IMR-90 (cell line): Measurements from ENCODE around the gene C1QTNF5. TPM values are rescaled to one million over a fixed set of nuclear protein-coding genes. Genes with fewer than 3 reads are reported as not detected.

Experiments used
- ATAC-seq: fragments of 200-7000 bp; cut with Tn5 transposase; 2 replicates; pipeline ENCODE4 v1.9.1; 2020; ENCODE audit warnings: low read depth, mild to moderate bottlenecking, moderate library complexity
- Bru-seq: library from RNA; stranded (reverse); fragments of 400-500 nt; gene quantifications from one replicate; lab custom pipeline; 2021; lab: Mats Ljungman, UMichigan
- BruChase-seq, 2 experiments: library from RNA; stranded (reverse); fragments of 400-500 nt; gene quantifications; one replicate each; lab custom pipeline; 2021; lab: Mats Ljungman, UMichigan
- BruUV-seq: library from RNA; stranded (reverse); fragments of 400-500 nt; replicated peaks from 2 replicates; lab custom pipeline; 2021; lab: Mats Ljungman, UMichigan
- CTCF ChIA-PET: fragments of 300-600 bp; formaldehyde crosslinking; extraction: SDS; loops from one replicate; lab custom pipeline; 2021; ENCODE audit warnings: antibody characterized with exemption; lab: Yijun Ruan, JAX
- POLR2A ChIA-PET: fragments of 300-600 bp; sonication (Branson Sonifier 250); formaldehyde crosslinking; loops from one replicate; lab custom pipeline; 2022; ENCODE audit warnings: antibody characterized with exemption; ENCODE audit not compliant: unreplicated experiment; lab: Charles Lee
- DNase-seq: peaks from one replicate; pipeline ENCODE4 v3.0.0; 2013
- H2AFZ ChIP-seq: replicated peaks from 2 replicates; pipeline ENCODE3; 2013; ENCODE audit warnings: low read length, mild to moderate bottlenecking; ENCODE audit not compliant: poor library complexity
- H2AK5ac ChIP-seq: 2 replicates; pipeline ENCODE4 v1.6.1; 2013; ENCODE audit warnings: low read depth, low read length, inconsistent platforms
- H2AK9ac ChIP-seq: replicated peaks from 2 replicates; pipeline ENCODE3; 2013; ENCODE audit warnings: mild to moderate bottlenecking, low read depth, low read length, moderate library complexity; ENCODE audit not compliant: poor library complexity
- H2BK120ac ChIP-seq: 2 replicates; pipeline ENCODE4 v1.6.1; 2013; ENCODE audit warnings: low read depth, low read length, inconsistent platforms
- H2BK15ac ChIP-seq: 3 replicates; pipeline ENCODE4 v1.6.1; 2013; ENCODE audit warnings: low read depth, low read length, inconsistent platforms
- H2BK20ac ChIP-seq: 2 replicates; pipeline ENCODE4 v1.6.1; 2013; ENCODE audit warnings: low read depth, mild to moderate bottlenecking, inconsistent platforms, low read length, moderate library complexity
- H2BK5ac ChIP-seq: 2 replicates; pipeline ENCODE4 v1.6.1; 2013; ENCODE audit warnings: mild to moderate bottlenecking, low read depth, low read length, inconsistent platforms; ENCODE audit not compliant: poor library complexity, severe bottlenecking
- H3K14ac ChIP-seq: replicated peaks from 2 replicates; pipeline ENCODE4 v1.6.1; 2013; ENCODE audit warnings: low read depth, low read length, inconsistent platforms
- H3K18ac ChIP-seq: 2 replicates; pipeline ENCODE4 v1.6.1; 2013; ENCODE audit warnings: low read depth, low read length, control low read depth
- H3K23ac ChIP-seq: 2 replicates; pipeline ENCODE4 v1.6.1; 2013; ENCODE audit warnings: low read depth, low read length, inconsistent platforms
- H3K27ac ChIP-seq: 2 replicates; pipeline ENCODE4 v1.5.1; 2013; ENCODE audit warnings: mild to moderate bottlenecking, control low read depth, low read length; ENCODE audit not compliant: insufficient read depth
- H3K27me3 ChIP-seq: 2 replicates; pipeline ENCODE4 v1.6.1; 2013; ENCODE audit warnings: low read length; ENCODE audit not compliant: control insufficient read depth, insufficient read depth
- H3K36me3 ChIP-seq: 2 replicates; pipeline ENCODE4 v1.6.1; 2013; ENCODE audit warnings: low read length, mixed read lengths; ENCODE audit not compliant: control insufficient read depth, insufficient read depth
- H3K4ac ChIP-seq: 2 replicates; pipeline ENCODE4 v1.6.1; 2013; ENCODE audit warnings: low read depth, low read length, inconsistent platforms
- H3K4me1 ChIP-seq: 2 replicates; pipeline ENCODE4 v1.6.1; 2013; ENCODE audit warnings: low read length, mixed read lengths; ENCODE audit not compliant: control insufficient read depth, insufficient read depth
- H3K4me2 ChIP-seq: 2 replicates; pipeline ENCODE4 v1.6.1; 2013; ENCODE audit warnings: low read depth, mild to moderate bottlenecking, control low read depth, low read length, moderate library complexity
- H3K4me3 ChIP-seq: 2 replicates; pipeline ENCODE4 v1.5.1; 2013; ENCODE audit warnings: low read depth, mild to moderate bottlenecking, control low read depth, low read length, moderate library complexity; ENCODE audit not compliant: insufficient read depth
- H3K56ac ChIP-seq: 2 replicates; pipeline ENCODE4 v1.6.1; 2013; ENCODE audit warnings: low read length, inconsistent platforms; ENCODE audit not compliant: insufficient read depth; ENCODE audit errors: extremely low read depth
- H3K79me1 ChIP-seq, 2 experiments: 2 replicates each; pipeline ENCODE4 v1.6.1; 2013; ENCODE audit warnings: low read length in 2 of 2, inconsistent platforms in 1 of 2, low read depth in 1 of 2
- H3K9ac ChIP-seq: 2 replicates; pipeline ENCODE4 v1.6.1; 2013; ENCODE audit warnings: low read depth, low read length, control low read depth
- H3K9me1 ChIP-seq: 2 replicates; pipeline ENCODE4 v1.6.1; 2013; ENCODE audit warnings: low read length, inconsistent platforms; ENCODE audit not compliant: insufficient read depth
- H3K9me3 ChIP-seq: 2 replicates; pipeline ENCODE4 v1.6.1; 2013; ENCODE audit warnings: low read length; ENCODE audit not compliant: control insufficient read depth, insufficient read depth
- H4K20me1 ChIP-seq: 2 replicates; pipeline ENCODE4 v1.6.1; 2013; ENCODE audit warnings: low read length, inconsistent platforms; ENCODE audit not compliant: insufficient read depth
- H4K5ac ChIP-seq: 2 replicates; pipeline ENCODE4 v1.6.1; 2013; ENCODE audit warnings: mild to moderate bottlenecking, low read depth, low read length, control low read depth
- H4K8ac ChIP-seq, 2 experiments: 2 replicates each; pipeline ENCODE4 v1.6.1; 2013; ENCODE audit warnings: low read depth in 2 of 2, low read length in 2 of 2, control low read depth in 1 of 2, inconsistent platforms in 1 of 2
- H4K91ac ChIP-seq: 2 replicates; pipeline ENCODE4 v1.6.1; 2013; ENCODE audit warnings: low read depth, low read length, inconsistent platforms; ENCODE audit not compliant: insufficient read depth
- CTCF ChIP-seq: conservative IDR thresholded peaks from 2 replicates; pipeline ENCODE4 v1.5.1; 2012; ENCODE audit warnings: mild to moderate bottlenecking, low read depth, low read length, improper control_type of control experiment
- MAZ ChIP-seq: IDR thresholded peaks from 2 replicates; pipeline ENCODE4 v1.6.1; 2012; ENCODE audit warnings: low read depth, mild to moderate bottlenecking, low read length, improper control_type of control experiment, moderate library complexity, borderline replicate concordance
- RFX5 ChIP-seq: IDR thresholded peaks from 2 replicates; pipeline ENCODE4 v1.8.0; 2012; ENCODE audit warnings: low read depth, mild to moderate bottlenecking, low read length, moderate library complexity
- WGBS, 2 experiments: methylation state at CpG; one replicate each; pipeline versions ENCODE4 v1.1.5 to v1.1.7; 2013; ENCODE audit warnings: missing lambda C conversion rate in 2 of 2; ENCODE audit not compliant: insufficient read length in 1 of 2; ENCODE audit errors: extremely low coverage in 2 of 2; 5-methylcytosine and 5-hydroxymethylcytosine counted together
- dilution Hi-C: fragments of 300-500 bp; cut with HindIII; formaldehyde crosslinking; loops from one replicate; pipeline ENCODE4 v1.14.3; 2018; ENCODE audit warnings: low sequenced_read_pairs; ENCODE audit not compliant: unreplicated experiment
- in situ Hi-C: fragments of 300-500 bp; cut with MboI; formaldehyde crosslinking; loops from 3 replicates; pipeline ENCODE4 v1.14.3; 2019; ENCODE audit warnings: low sequenced_read_pairs, inconsistent platforms, mixed read lengths
- intact Hi-C: fragments of 100-400 bp; cut with micrococcal nuclease; formaldehyde crosslinking; loops from 2 replicates; pipeline ENCODE4 v1.10.0; 2022
- long read RNA-seq: library from polyadenylated mRNA; unstranded; transcript quantifications from one replicate; pipeline ENCODE4 v2.0.0, GENCODE V29; 2021; ENCODE audit not compliant: unreplicated experiment
- polyA plus RNA-seq, 3 experiments: library from polyadenylated mRNA; depleted of rRNA; stranded (reverse); fragments of >200 nt; gene quantifications; 2 replicates each; pipeline ENCODE4 v1.2.3, GENCODE V29; 2012; ENCODE audit warnings: low replicate concordance in 1 of 3
- total RNA-seq: library from RNA; depleted of rRNA; stranded (reverse); fragments of >200 nt; gene quantifications from 2 replicates; pipeline ENCODE4 v1.2.3, GENCODE V29; 2012; rRNA removed

C1QTNF5 gene
- 1.9 and 2.0 TPM in 2 replicates for total RNA-seq
- 5.4 and 5.8 TPM in 2 replicates for polyA plus RNA-seq (2012; rRNA removed)
- 5.1 and 9.5 TPM in 2 replicates for polyA plus RNA-seq (2012; cell fraction: cytosol; rRNA removed)
- polyA plus RNA-seq (2012; cell fraction: nucleus; rRNA removed; ENCODE audit: low replicate concordance): 5.6 and 7.4 TPM in 2 replicates
- Bru-seq, nascent RNA: percentile 27 among the genes with signal in this experiment
- percentile 41 among the genes with signal in this experiment for BruChase-seq, experiment 1, labeled RNA remaining after a 6-hour chase
- percentile 6 among the genes with signal in this experiment for BruChase-seq, experiment 2, labeled RNA remaining after a 2-hour chase
- long read RNA-seq, transcript C1QTNF5-203 (2 exons, 1,046 nt): minor isoform, 16 of 56 reads
- long read RNA-seq, transcript C1QTNF5-202 (3 exons, 1,356 nt): major isoform, 33 of 56 reads
- long read RNA-seq, partial matches to known transcripts: 3 of 56 reads
- long read RNA-seq, other reads (novel, unspliced or antisense): 4 of 56 reads

DNA sequence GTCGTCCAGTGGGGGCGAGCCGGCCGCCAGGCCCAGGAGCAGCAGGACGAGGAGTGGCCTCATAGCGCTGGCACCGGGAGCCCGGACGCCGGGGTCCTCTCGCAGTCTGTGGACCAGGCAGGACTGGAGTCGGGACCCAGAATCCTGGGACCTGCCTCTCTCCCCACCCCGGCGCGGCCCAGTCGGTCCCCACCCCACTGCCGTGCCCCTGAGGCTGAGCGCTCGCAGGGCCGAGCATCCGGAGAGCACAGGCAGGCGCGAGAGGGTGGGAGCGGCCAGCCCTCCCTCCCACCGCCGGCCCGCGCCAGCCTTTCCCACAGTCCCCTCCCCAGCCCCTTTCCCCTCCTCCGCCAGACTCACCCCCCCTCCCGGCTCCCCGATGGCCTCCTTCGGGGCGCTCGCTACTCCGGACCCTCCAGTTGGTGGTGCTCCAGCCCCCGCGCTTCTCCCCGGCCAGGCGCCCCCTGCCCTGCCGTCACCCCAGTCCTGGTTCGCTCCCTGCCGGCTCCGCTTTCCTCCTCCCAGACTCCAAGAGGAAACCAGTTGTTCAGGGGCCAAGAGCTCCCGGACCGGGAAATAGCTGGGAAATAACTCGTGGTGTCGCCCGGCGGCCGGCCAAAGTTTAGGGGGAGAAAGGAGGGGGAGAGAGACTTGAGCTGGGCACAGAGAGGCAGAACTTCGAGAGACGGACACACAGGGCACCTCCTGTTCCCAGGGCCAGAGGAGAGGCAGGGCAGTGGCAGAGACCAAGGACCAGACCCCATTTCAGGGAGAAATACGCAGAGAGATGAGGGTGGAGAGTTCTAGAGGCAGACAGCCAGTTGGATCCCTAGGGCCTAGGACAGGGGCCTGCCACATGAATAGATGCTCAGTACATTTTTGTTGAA, at the start of gene C1QTNF5:
Gene C1QTNF5, minus strand, starts transcription at position 549 of the 887 bp plus-strand sequence. Its CDS starts 486 bp downstream, at position 63.
- peak within 1 kb of the TSS; percentile 74 for H3K14ac ChIP-seq
- in situ Hi-C loops (no loop called here), dilution Hi-C loops (no loop called here), intact Hi-C loops (no loop called here)
- H3K4me1 ChIP-seq: peaks cover 19% of the 10 kb centered on the region
- peak within 1 kb of the TSS; percentile 84 for H2AK9ac ChIP-seq
- H3K9me1 ChIP-seq: 0 out of 2 replicates have a peak, but pooled peaks cover 2% of the 10 kb centered on the region
- peak within 1 kb of the TSS; percentile 44 for H2BK5ac ChIP-seq
- H2AK5ac ChIP-seq: peak within 1 kb of the TSS; percentile 91
- H4K8ac ChIP-seq: peak within 1 kb of the TSS; percentile 17 to 78; a peak in 3 of 4 replicates
- H4K91ac ChIP-seq: peak within 1 kb of the TSS; percentile 95
- H3K27ac ChIP-seq: peak within 1 kb of the TSS; percentile 74
- H3K56ac ChIP-seq: peak within 1 kb of the TSS; percentile 47
- H3K4me3 ChIP-seq: peak within 1 kb of the TSS; percentile 49
- H4K5ac ChIP-seq: peak within 1 kb of the TSS; percentile 24; the same call in 1 of the 2 replicates
- H3K4ac ChIP-seq: peak within 1 kb of the TSS; percentile 85
- peaks cover 11 to 31% of the 10 kb centered on the region in 2 experiments; a peak in 3 of 4 replicates for H3K79me1 ChIP-seq
- ChIA-PET POLR2A (no interaction called here), CTCF (interaction anchor here (0.6 to 2.4 kb wide), 15 partner anchors 15 to 135 kb away, joined by 3 to 16 read pairs (median 3); partner anchors contain the start of gene USP2)
- H2BK15ac ChIP-seq: peak within 1 kb of the TSS; percentile 60; the same call in 1 of the 3 replicates
- WGBS, 2 experiments: 13% methylated on average over 10 of the region's 53 CpGs; no CpG with 5 or more reads in 1 of the 2 experiments
- peak within 1 kb of the TSS; percentile 27 for H2BK20ac ChIP-seq
- peak; percentile 57 for DNase-seq
- 0 out of 2 replicates have a peak, but pooled peaks have one; percentile 1 for TF ChIP-seq CTCF
- 0 out of 2 replicates have a peak, but pooled peaks have one; percentile 3 for TF ChIP-seq MAZ
- TF ChIP-seq RFX5: no peak
- peaks cover 5% of the 10 kb centered on the region; the same call in 1 of the 2 replicates for H4K20me1 ChIP-seq
- peak within 1 kb of the TSS; percentile 57 for H3K23ac ChIP-seq
- H3K4me2 ChIP-seq: peak within 1 kb of the TSS; percentile 56
- peak within 1 kb of the TSS; percentile 81 for H2BK120ac ChIP-seq
- H3K27me3 ChIP-seq: peaks cover 7% of the 10 kb centered on the region; the same call in 1 of the 2 replicates
- no peaks in the 10 kb centered on the region for H3K9me3 ChIP-seq
- peaks cover 2% of the 10 kb centered on the region; the same call in 1 of the 2 replicates for H3K36me3 ChIP-seq
- H2AFZ ChIP-seq: peak within 1 kb of the TSS; percentile 92
- H3K9ac ChIP-seq: peak within 1 kb of the TSS; percentile 54
- peak within 1 kb of the TSS; percentile 1; the same call in 1 of the 2 replicates for H3K18ac ChIP-seq
- BruUV-seq: no TSS peak
- peak; percentile 10 for ATAC-seq
